Fibroblast of pulmonary artery (primary cell): Measurements from ENCODE around the gene EFHB.
A peak's percentile ranks its signal among the peaks of the same experiment; 100 is the strongest.

Experiments
- DNase-seq: peaks from one replicate; pipeline ENCODE4 v3.0.0-alpha.2; 2010; ENCODE audit warnings: low read depth
- H3K4me3 ChIP-seq: replicated peaks from 2 replicates; pipeline ENCODE4 v1.5.1; 2011; ENCODE audit warnings: low read depth, mild to moderate bottlenecking, control low read depth, low read length, moderate library complexity
- CTCF ChIP-seq: IDR thresholded peaks from 2 replicates; pipeline ENCODE4 v1.5.1; 2011; ENCODE audit warnings: mild to moderate bottlenecking, control low read depth, low read length, inconsistent platforms; ENCODE audit errors: missing control alignments

Gene EFHB

GRCh38 chr3:19946832-19947548 is 13.0 kb upstream of the EFHB start, which contains the start of gene RAB5A:
RAB5A (plus strand) TSS chr3:19947097; CDS start chr3:19950899, 3,802 bp downstream.
- TF ChIP-seq CTCF: no peak
- H3K4me3 ChIP-seq: peak within 1 kb of the TSS; percentile 96

GRCh38 chr3:19945969-19946831 is 12.2 kb upstream of the EFHB start:
- TF ChIP-seq CTCF: no peak
- DNase-seq: no peak
- peak overlapping the region; percentile 96 for H3K4me3 ChIP-seq

More at GRCh38 chr3:19946832-19947548, 13.0 kb upstream of the EFHB start, which contains the start of gene RAB5A:
- DNase-seq: peak; percentile 99

GRCh38 chr3:19945534-19945933 is 11.5 kb upstream of the EFHB start:
- DNase-seq: no peak
- TF ChIP-seq CTCF: no peak
- H3K4me3 ChIP-seq: no peak overlapping the region

- DNase-seq: no peak
- TF ChIP-seq CTCF: no peak
- H3K4me3 ChIP-seq: no peak overlapping the region
Observed at GRCh38 chr3:19940643-19941042, 6.6 kb upstream of the EFHB start.

GRCh38 chr3:19938295-19938627 is 4.2 kb upstream of the EFHB start:
- DNase-seq: no peak
- H3K4me3 ChIP-seq: no peak overlapping the region
- TF ChIP-seq CTCF: no peak

- DNase-seq: peak; percentile 51
- no peak overlapping the region for H3K4me3 ChIP-seq
- no peak for TF ChIP-seq CTCF
Observed at GRCh38 chr3:19937459-19938294, 3.7 kb upstream of the EFHB start.
